K562 (cell line): ENCODE measurements around the gene CDKL4. TPM values are rescaled to one million over a fixed set of nuclear protein-coding genes. Genes with fewer than 3 reads are reported as not detected.

Experiments used
- ARHGAP35 ChIP-seq: fragments of 450-650 bp; IDR thresholded peaks from 2 replicates; pipeline ENCODE4 v1.6.1; 2018; ENCODE audit not compliant: partially characterized antibody
- CREM ChIP-seq: IDR thresholded peaks from 2 replicates; pipeline ENCODE4 v1.6.1; 2014; ENCODE audit warnings: antibody characterized with exemption, low read depth
- EP400 ChIP-seq: fragments of 450-650 bp; IDR thresholded peaks from 2 replicates; pipeline ENCODE4 v1.6.1; 2017; ENCODE audit warnings: antibody characterized with exemption, mild to moderate bottlenecking, moderate library complexity
- ETV5 ChIP-seq: sonication (generic); formaldehyde crosslinking; IDR thresholded peaks from 2 replicates; pipeline ENCODE4 v1.4.0; 2020; ENCODE audit warnings: low read depth, mild to moderate bottlenecking, missing genetic modification reagents
- EWSR1 ChIP-seq: fragments of 450-650 bp; IDR thresholded peaks from 2 replicates; pipeline ENCODE4 v1.6.1; 2018; ENCODE audit warnings: borderline replicate concordance, mild to moderate bottlenecking, low read depth, moderate library complexity; ENCODE audit not compliant: partially characterized antibody
- HCFC1 ChIP-seq: IDR thresholded peaks from 2 replicates; pipeline ENCODE4 v1.6.1; 2012; ENCODE audit warnings: low read depth, low read length, improper control_type of control experiment
- HMG20A ChIP-seq: fragments of 450-650 bp; formaldehyde crosslinking; conservative IDR thresholded peaks from 2 replicates; pipeline ENCODE4 v1.4.0; 2020; ENCODE audit warnings: mild to moderate bottlenecking, mixed read lengths
- HNRNPUL1 ChIP-seq: fragments of 200-400 bp; formaldehyde crosslinking; IDR thresholded peaks from 2 replicates; pipeline ENCODE4 v1.6.1; 2017; ENCODE audit warnings: low read length
- MCM2 ChIP-seq: fragments of 450-650 bp; IDR thresholded peaks from 2 replicates; pipeline ENCODE4 v1.6.1; 2017; ENCODE audit warnings: low read depth, mild to moderate bottlenecking
- MEIS2 ChIP-seq: fragments of 450-650 bp; IDR thresholded peaks from 2 replicates; pipeline ENCODE4 v1.6.1; 2014; ENCODE audit warnings: mild to moderate bottlenecking; ENCODE audit not compliant: partially characterized antibody
- NCOA6 ChIP-seq: fragments of 450-650 bp; IDR thresholded peaks from 2 replicates; pipeline ENCODE4 v1.6.1; 2017; ENCODE audit warnings: mild to moderate bottlenecking
- PHF20 ChIP-seq: fragments of 450-650 bp; IDR thresholded peaks from 2 replicates; pipeline ENCODE4 v1.6.1; 2018; ENCODE audit not compliant: partially characterized antibody
- POLR2AphosphoS5 ChIP-seq: IDR thresholded peaks from 2 replicates; pipeline ENCODE4 v1.6.1; 2011; ENCODE audit warnings: mild to moderate bottlenecking, low read depth, low read length, moderate library complexity; ENCODE audit not compliant: control insufficient read depth, insufficient read depth
- POLR3A ChIP-seq: IDR thresholded peaks from 2 replicates; pipeline ENCODE4 v1.6.1; 2011; ENCODE audit warnings: borderline replicate concordance, mild to moderate bottlenecking, moderate library complexity; ENCODE audit not compliant: insufficient read length, insufficient read depth; ENCODE audit errors: extremely low read depth
- PRMT5 ChIP-seq: sonication (generic); formaldehyde crosslinking; IDR thresholded peaks from 2 replicates; pipeline ENCODE4 v1.5.0; 2020; ENCODE audit warnings: missing genetic modification reagents
- SIN3A ChIP-seq, 2 experiments: fragments of 150-350 bp in 1 of 2; IDR thresholded peaks; 2 replicates each; pipeline ENCODE4 v1.6.1; 2011 to 2016; ENCODE audit warnings: borderline replicate concordance in 2 of 2, low read depth in 2 of 2, low read length in 2 of 2, mild to moderate bottlenecking in 2 of 2, moderate library complexity in 2 of 2; ENCODE audit not compliant: control insufficient read depth in 1 of 2
- STAG1 ChIP-seq: sonication (generic); formaldehyde crosslinking; IDR thresholded peaks from 2 replicates; pipeline ENCODE4 v1.5.0; 2020; ENCODE audit warnings: missing genetic modification reagents, borderline replicate concordance
- TRIM24 ChIP-seq, 2 experiments: fragments of 450-650 bp; IDR thresholded peaks; 2 replicates each; pipeline ENCODE4 v1.6.1; 2016
- ZFP36 ChIP-seq: fragments of 150-350 bp; IDR thresholded peaks from 2 replicates; pipeline ENCODE4 v1.6.1; 2018; ENCODE audit warnings: low read length, low read depth; ENCODE audit not compliant: partially characterized antibody
- ZNF263 ChIP-seq: sonication (generic); formaldehyde crosslinking; IDR thresholded peaks from 2 replicates; pipeline ENCODE4 v1.8.0; 2022; ENCODE audit warnings: mild to moderate bottlenecking, missing genetic modification reagents, borderline replicate concordance
- ZNF707 ChIP-seq: fragments of 250-450 bp; sonication (Bioruptor Pico); conservative IDR thresholded peaks from 2 replicates; pipeline ENCODE4 v1.8.0; 2022; ENCODE audit warnings: inconsistent platforms, mild to moderate bottlenecking, moderate library complexity
- ZNF740 ChIP-seq, 3 experiments: fragments of 200-800 bp in 1 of 3; sonication (Bioruptor generic) in 1 of 3; sonication (generic) in 1 of 3; formaldehyde crosslinking in 1 of 3; IDR thresholded peaks; 2 replicates each; pipeline versions ENCODE4 v1.6.1 to v1.8.0; 2016 to 2022; ENCODE audit warnings: mild to moderate bottlenecking in 2 of 3, missing compliant biosample characterization in 2 of 3, missing genetic modification characterization in 2 of 3, missing genetic modification reagents in 1 of 3
- polyA plus RNA-seq, 8 experiments: library from polyadenylated mRNA; depleted of rRNA in 4 of 8; stranded (reverse) in 5 of 8; unstranded in 3 of 8; fragments of >200 nt; fragmentation: Nextera tagmentation in 2 of 8; fragmentation: Illumina TruSeq in 1 of 8; extraction: Ambion mirVana in 2 of 8; extraction: Trizol in 1 of 8; gene quantifications; 2 replicates each; pipeline versions ENCODE4 v1.2.1 to v1.2.3, GENCODE V29; 2011 to 2014; ENCODE audit warnings: inconsistent platforms in 1 of 8, missing spikeins in 1 of 8
- total RNA-seq, 7 experiments: library from RNA; depleted of rRNA in 6 of 7; stranded (reverse); fragments of >200 nt in 6 of 7; fragmentation: Illumina TruSeq in 2 of 7; extraction: Trizol in 2 of 7; gene quantifications; 2 replicates each; pipeline versions ENCODE4 v1.2.1 to v1.2.3, GENCODE V29; 2011 to 2021; ENCODE audit warnings: low replicate concordance in 1 of 7

CDKL4 gene
- total and polyA plus RNA-seq, 9 of the 15 experiments (the other 6 are each of a cell fraction or from before 2014, with no cell fraction given): not detected

DNA sequence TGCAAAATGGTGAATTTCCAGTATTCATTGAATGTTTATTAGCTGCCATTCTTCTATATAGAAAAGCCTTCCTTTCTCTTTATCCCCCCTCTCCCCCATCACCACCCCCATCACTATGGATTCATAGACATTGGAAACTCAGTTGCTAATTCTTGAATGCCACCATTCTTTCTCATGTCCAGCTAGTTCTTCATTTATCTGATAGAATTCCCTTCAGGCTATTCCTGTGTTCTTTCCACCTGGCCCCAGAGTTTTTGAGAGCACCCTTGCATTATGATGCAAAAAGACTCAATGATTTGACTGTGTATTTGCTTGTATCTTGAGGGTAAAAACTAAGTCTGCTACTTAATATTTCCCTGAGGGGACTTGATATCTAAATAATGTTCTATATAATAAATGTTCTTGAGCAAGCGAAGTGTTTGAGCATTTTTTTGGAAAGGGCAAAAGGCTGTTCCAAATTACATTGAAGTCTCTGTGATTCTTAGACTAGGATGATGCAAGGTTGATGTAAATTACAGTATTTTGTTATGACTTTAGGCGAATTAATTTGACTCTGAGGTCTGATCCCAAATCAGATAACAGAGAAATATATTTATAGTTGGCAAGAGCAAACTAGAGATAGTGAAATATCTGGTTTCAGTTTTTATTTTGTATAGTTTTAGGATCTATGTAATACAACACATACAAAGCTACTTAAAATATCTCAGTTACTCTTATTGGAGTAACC, 104.1 kb downstream of the CDKL4 start (continued):
- TF ChIP-seq ARHGAP35 (no peak), POLR3A (no peak), TRIM24 (IDR thresholded peaks at IDR 0.05) (peak in 1 of 2 experiments; percentile 44; a peak in 1 of 4 replicates), ZNF263 (no peak), ZNF740 (CRISPR knock-in tag; IDR thresholded peaks at IDR 0.05) (no peak), ZNF740 (tag; IDR thresholded peaks at IDR 0.05) (0 out of 4 replicates have a peak, but pooled peaks of 1 of the 2 experiments have one; percentile 4), MCM2 (no peak), ZFP36 (no peak), EP400 (peak; percentile 61), NCOA6 (no peak), ZNF707 (CRISPR knock-in tag) (no peak), HMG20A (CRISPR knock-in tag) (no peak), CREM (no peak), STAG1 (no peak), PRMT5 (CRISPR knock-in tag) (no peak), MEIS2 (peak; percentile 51), ETV5 (CRISPR knock-in tag) (no peak), HCFC1 (no peak), PHF20 (no peak), POLR2AphosphoS5 (no peak), HNRNPUL1 (no peak), SIN3A (IDR thresholded peaks at IDR 0.05; ENCODE audit: borderline replicate concordance in 2 of 2, control insufficient read depth in 1 of 2, low read depth in 2 of 2, low read length in 2 of 2) (no peak), EWSR1 (no peak)
